Measurements from ENCODE around the gene GLIS2. TPM values are rescaled to one million over a fixed set of nuclear protein-coding genes. Genes with fewer than 3 reads are reported as not detected.

GLIS2 gene
- total RNA-seq, 1 experiment from 2014 or later, result 2.1 TPM

GRCh38 chr16:4370570-4371356, 54.9 kb downstream of the GLIS2 start:
- H3K9me2 ChIP-seq (replicated peaks; ENCODE audit: low read length), result no peaks in the 10 kb centered on the region
- BruUV-seq (replicated peaks), result no TSS peak
- no peak overlapping the region for H3K27ac ChIP-seq (ENCODE audit: low read length)
- peaks cover 17% of the 10 kb centered on the region for H3K79me2 ChIP-seq (ENCODE audit: low read length)
- TF ChIP-seq CTCF (conservative IDR thresholded peaks at IDR 0.05; ENCODE audit: low read depth, low read length), result no peak
- no peak for TF ChIP-seq EZH2 (IDR thresholded peaks at IDR 0.05; ENCODE audit: low read length, unreplicated experiment)
- no peak for TF ChIP-seq EZH2phosphoT487 (IDR thresholded peaks at IDR 0.05; ENCODE audit: borderline replicate concordance, low read length)
- H3K4me3 ChIP-seq (ENCODE audit: low read length), result no peak overlapping the region
- no peaks in the 10 kb centered on the region for H3K9me3 ChIP-seq (ENCODE audit: low read length)
- no peaks in the 10 kb centered on the region for H3F3A ChIP-seq (ENCODE audit: low read length, unreplicated experiment)
- peaks cover 9% of the 10 kb centered on the region; the same call in 1 of the 2 replicates for H4K20me1 ChIP-seq (ENCODE audit: low read length)
- DNase-seq (no peak), ATAC-seq (no peak)
- CTCF ChIA-PET, result no interaction called here
- no peaks in the 10 kb centered on the region for H3K36me3 ChIP-seq (ENCODE audit: low read depth, low read length)
- H3K4me1 ChIP-seq (ENCODE audit: insufficient read depth, low read length), result peaks cover 68% of the 10 kb centered on the region
- intact Hi-C loops (cut with micrococcal nuclease), result no loop called here
- POLR2A ChIA-PET (ENCODE audit: unreplicated experiment), result interaction anchor here (0.6 kb wide), 1 partner anchor 82 kb away, joined by 4 read pairs; no protein-coding TSS in a partner anchor
- no peak overlapping the region for H2AFZ ChIP-seq (ENCODE audit: low read length)
- no peaks in the 10 kb centered on the region for H3K27me3 ChIP-seq (ENCODE audit: low read length)
- no peak overlapping the region for H3K9ac ChIP-seq (ENCODE audit: low read length)
- peak overlapping the region; percentile 100; the same call in 1 of the 2 replicates for H3K4me2 ChIP-seq (ENCODE audit: low read length)

GRCh38 chr16:4371357-4372000, 55.6 kb downstream of the GLIS2 start, which contains the start of gene VASN:
Gene VASN, plus strand, starts transcription at chr16:4371848. Its CDS starts 9,030 bp downstream, at chr16:4380878.
- ChIA-PET CTCF (no interaction called here), POLR2A (ENCODE audit: unreplicated experiment) (interaction anchor here (0.6 kb wide), 1 partner anchor 83 kb away, joined by 4 read pairs; no protein-coding TSS in a partner anchor)
- Histone ChIP-seq H3K9ac (ENCODE audit: low read length) (peak within 1 kb of the TSS; percentile 45; the same call in 1 of the 2 replicates), H3K9me2 (replicated peaks; ENCODE audit: low read length) (no peaks in the 10 kb centered on the region), H3K27ac (ENCODE audit: low read length) (no peak within 1 kb of the TSS), H3K27me3 (ENCODE audit: low read length) (no peaks in the 10 kb centered on the region), H3K4me2 (ENCODE audit: low read length) (peak within 1 kb of the TSS; percentile 100), H2AFZ (ENCODE audit: low read length) (0 out of 2 replicates have a peak within 1 kb of the TSS, but pooled peaks have one; percentile 20), H3K36me3 (ENCODE audit: low read depth, low read length) (no peaks in the 10 kb centered on the region), H3F3A (ENCODE audit: low read length, unreplicated experiment) (no peaks in the 10 kb centered on the region), H3K9me3 (ENCODE audit: low read length) (no peaks in the 10 kb centered on the region), H3K79me2 (ENCODE audit: low read length) (peaks cover 20% of the 10 kb centered on the region), H4K20me1 (ENCODE audit: low read length) (peaks cover 9% of the 10 kb centered on the region; the same call in 1 of the 2 replicates), H3K4me3 (ENCODE audit: low read length) (peak within 1 kb of the TSS; percentile 91), H3K4me1 (ENCODE audit: insufficient read depth, low read length) (peaks cover 75% of the 10 kb centered on the region)
- TF ChIP-seq EZH2phosphoT487 (IDR thresholded peaks at IDR 0.05; ENCODE audit: borderline replicate concordance, low read length) (no peak), EZH2 (IDR thresholded peaks at IDR 0.05; ENCODE audit: low read length, unreplicated experiment) (no peak), CTCF (conservative IDR thresholded peaks at IDR 0.05; ENCODE audit: low read depth, low read length) (no peak)
- DNase-seq (peak; percentile 70), ATAC-seq (peak; percentile 39)
- intact Hi-C loops (cut with micrococcal nuclease), result no loop called here
- BruUV-seq (replicated peaks), result no TSS peak
